Adrenal gland (tissue), 12 donors: ENCODE results near the gene CNTN5. TPM values are rescaled to one million over a fixed set of nuclear protein-coding genes. Genes with fewer than 3 reads are reported as not detected.

ENCODE experiments used
- DNase-seq, 7 donors: peaks; one replicate each; pipeline ENCODE4 v3.0.0-alpha.2; 2019 to 2020
- H3K27ac ChIP-seq, 5 donors: fragments of 200-600 bp; sonication (generic) in 4 of 5; 1 replicate in 3 of 5; 2 replicates in 2 of 5; pipeline versions ENCODE4 v1.5.1 to v1.8.0; 2016 to 2020; ENCODE audit warnings: mild to moderate bottlenecking in 1 of 5
- H3K27me3 ChIP-seq: fragments of 200-600 bp; 2 replicates; pipeline ENCODE4 v1.8.0; 2021
- H3K36me3 ChIP-seq, 2 donors: fragments of 200-600 bp; replicated peaks in 1 of 2; 1 replicate in 1 of 2; 2 replicates in 1 of 2; pipeline versions ENCODE4 v1.5.1 to v1.8.0; 2018 to 2022
- H3K4me1 ChIP-seq, 2 donors: fragments of 200-600 bp; replicated peaks in 1 of 2; 1 replicate in 1 of 2; 2 replicates in 1 of 2; pipeline versions ENCODE4 v1.5.1 to v1.8.0; 2018 to 2021
- H3K4me3 ChIP-seq, 4 donors: fragments of 200-600 bp; sonication (generic) in 3 of 4; one replicate each; pipeline ENCODE4 v1.5.1; 2016 to 2018
- H3K9me3 ChIP-seq, 3 donors: fragments of 200-600 bp; sonication (generic) in 1 of 3; replicated peaks in 1 of 3; 1 replicate in 2 of 3; 2 replicates in 1 of 3; pipeline versions ENCODE4 v1.5.1 to v1.8.0; 2016 to 2021
- CTCF ChIP-seq, 6 experiments: fragments of 450-650 bp in 4 of 6; fragments of 200-600 bp in 2 of 6; sonication (generic) in 1 of 6; IDR thresholded peaks; 1 replicate in 5 of 6; 2 replicates in 1 of 6; pipeline versions ENCODE4 v1.5.1 to v1.8.0; 2016 to 2021; ENCODE audit warnings: antibody characterized with exemption in 6 of 6, mild to moderate bottlenecking in 2 of 6, moderate library complexity in 1 of 6
- POLR2A ChIP-seq, 2 donors: fragments of 450-650 bp; IDR thresholded peaks; one replicate each; pipeline ENCODE4 v1.6.1; 2017; ENCODE audit warnings: antibody characterized with exemption in 2 of 2, mild to moderate bottlenecking in 2 of 2, moderate library complexity in 1 of 2
- WGBS, 4 donors: extraction: QIAGEN DNeasy Blood & Tissue Kit in 2 of 4; methylation state at CpG; one replicate each; pipeline versions ENCODE4 v1.1.5 to v1.1.7; 2013 to 2017; 5-methylcytosine and 5-hydroxymethylcytosine counted together
- intact Hi-C, 2 donors: fragments of 100-400 bp; cut with DNase I; formaldehyde crosslinking; loops; one replicate each; pipeline versions ENCODE4 v1.14.1 to v1.15.0; 2022 to 2023
- polyA plus RNA-seq, 3 donors: library from polyadenylated mRNA; stranded (reverse); fragments of 200-250 nt in 2 of 3; fragments of 350-450 nt in 1 of 3; fragmentation: Illumina TruSeq in 1 of 3; extraction: RNeasy Lipid Tissue Mini Kit (QIAGEN cat#74804) in 1 of 3; gene quantifications; one replicate each; pipeline ENCODE4 v1.2.3, GENCODE V29; 2013 to 2014
- total RNA-seq, 9 donors: library from RNA; depleted of rRNA in 4 of 9; stranded (reverse); fragments of >200 nt in 4 of 9; fragments of 120-200 nt in 1 of 9; fragmentation: NEBNext Ultra II Directional in 1 of 9; extraction: Animal tissue kit (Norgen Biotek cat#: 25700) in 1 of 9; gene quantifications; one replicate each; pipeline versions ENCODE4 v1.1.0 to v1.2.4, GENCODE V29; 2013 to 2023
- donor health status: healthy with polysubstance abuse.
- donor health status: Bipolar disorder and iron deficiency.
- donor health status: DM: yes; HTN: yes; CAD: no.
- donor health status: DM: no; HTN: no; CAD: no.
- donor health status: DM: no; HTN: no; CAD: no.
- donor health status: DM: yes; HTN: yes; CAD: no.

Gene CNTN5
- total and polyA plus RNA-seq, 12 donors: 0.07 to 107 (median 0.30) TPM; not detected in 8

GRCh38 chr11:99742501-99742900 lies 721.8 kb downstream of the CNTN5 start:
- H3K4me1 ChIP-seq: no peaks in the 10 kb centered on the region
- 14 to 50% (median 47%) methylated on average over 2 of the region's 2 CpGs for WGBS, 4 donors
- peak in 1 of 7 donors; percentile 7 for DNase-seq
- intact Hi-C loops: no loop called here
- TF ChIP-seq CTCF (IDR thresholded peaks at IDR 0.05): no peak
- no peak for TF ChIP-seq POLR2A (IDR thresholded peaks at IDR 0.05)
- H3K4me3 ChIP-seq: no peak overlapping the region
- H3K9me3 ChIP-seq: no peaks in the 10 kb centered on the region
- H3K27ac ChIP-seq: no peak overlapping the region
- H3K36me3 ChIP-seq: no peaks in the 10 kb centered on the region
- no peaks in the 10 kb centered on the region for H3K27me3 ChIP-seq

GRCh38 chr11:99759787-99760186 lies 739.0 kb downstream of the CNTN5 start:
- intact Hi-C loops: no loop called here
- Histone ChIP-seq H3K27ac (no peak overlapping the region), H3K36me3 (no peaks in the 10 kb centered on the region), H3K4me1 (no peaks in the 10 kb centered on the region), H3K9me3 (no peaks in the 10 kb centered on the region), H3K4me3 (no peak overlapping the region), H3K27me3 (no peaks in the 10 kb centered on the region)
- TF ChIP-seq POLR2A (IDR thresholded peaks at IDR 0.05) (no peak), CTCF (IDR thresholded peaks at IDR 0.05) (no peak)
- 61 to 76% (median 64%) methylated on average over 2 of the region's 2 CpGs for WGBS, 4 donors
- no peak for DNase-seq

GRCh38 chr11:99766811-99767210 lies 746.1 kb downstream of the CNTN5 start:
- DNase-seq: no peak
- H3K27ac ChIP-seq: no peak overlapping the region
- TF ChIP-seq POLR2A (IDR thresholded peaks at IDR 0.05) (no peak), CTCF (IDR thresholded peaks at IDR 0.05) (no peak)
- intact Hi-C loops: no loop called here
- no peaks in the 10 kb centered on the region for H3K36me3 ChIP-seq
- H3K4me1 ChIP-seq: no peaks in the 10 kb centered on the region
- H3K27me3 ChIP-seq: no peaks in the 10 kb centered on the region
- H3K9me3 ChIP-seq: no peaks in the 10 kb centered on the region
- H3K4me3 ChIP-seq: no peak overlapping the region
- WGBS, 4 donors: 27 to 37% (median 31%) methylated on average over 3 of the region's 3 CpGs

GRCh38 chr11:99773646-99774045 lies 752.9 kb downstream of the CNTN5 start:
- DNase-seq: peak in 4 of 7 donors; percentile 22 to 53 (median 38)
- no peak overlapping the region for H3K27ac ChIP-seq
- H3K27me3 ChIP-seq: no peaks in the 10 kb centered on the region
- no peaks in the 10 kb centered on the region for H3K9me3 ChIP-seq
- no peak overlapping the region for H3K4me3 ChIP-seq
- H3K36me3 ChIP-seq: no peaks in the 10 kb centered on the region
- intact Hi-C loops: no loop called here
- TF ChIP-seq POLR2A (IDR thresholded peaks at IDR 0.05): no peak
- TF ChIP-seq CTCF (IDR thresholded peaks at IDR 0.05): no peak
- 18 to 25% (median 22%) methylated on average over 5 of the region's 5 CpGs for WGBS, 4 donors
- H3K4me1 ChIP-seq: no peaks in the 10 kb centered on the region
